Tibial nerve (tissue), 4 donors: ENCODE data around the gene MACROH2A2. TPM values are rescaled to one million over a fixed set of nuclear protein-coding genes. Genes with fewer than 3 reads are reported as not detected.
"Not testable (repeated sequence)": the region's sequence is repeated elsewhere in the genome, so short reads cannot be mapped to it uniquely, and the experiment has no call there.

Experiments used
- DNase-seq, 2 donors: peaks; one replicate each; pipeline ENCODE4 v3.0.0-alpha.2; 2019; ENCODE audit warnings: low spot score in 2 of 2
- H3K27ac ChIP-seq, 4 donors: fragments of 200-600 bp; sonication (generic) in 3 of 4; one replicate each; pipeline ENCODE4 v1.5.1; 2017 to 2019; ENCODE audit warnings: mild to moderate bottlenecking in 1 of 4
- H3K27me3 ChIP-seq, 2 donors: fragments of 200-600 bp; sonication (generic) in 1 of 2; one replicate each; pipeline versions ENCODE4 v1.5.1 to v1.6.0; 2017 to 2019
- H3K36me3 ChIP-seq, 3 donors: fragments of 200-600 bp; sonication (generic); one replicate each; pipeline ENCODE4 v1.5.1; 2018 to 2019
- H3K4me1 ChIP-seq, 4 donors: fragments of 200-600 bp; sonication (generic) in 3 of 4; one replicate each; pipeline ENCODE4 v1.5.1; 2017 to 2019
- H3K4me3 ChIP-seq, 4 donors: fragments of 200-600 bp; sonication (generic) in 3 of 4; one replicate each; pipeline ENCODE4 v1.5.1; 2017 to 2019; ENCODE audit warnings: mild to moderate bottlenecking in 1 of 4, moderate library complexity in 1 of 4
- H3K9me3 ChIP-seq, 4 donors: fragments of 200-600 bp; sonication (generic) in 3 of 4; one replicate each; pipeline ENCODE4 v1.5.1; 2017 to 2019
- CTCF ChIP-seq, 5 experiments: fragments of 200-600 bp in 3 of 5; fragments of 450-650 bp in 2 of 5; sonication (generic) in 3 of 5; IDR thresholded peaks; one replicate each; pipeline ENCODE4 v1.5.1; 2016 to 2019; ENCODE audit warnings: antibody characterized with exemption in 5 of 5, mild to moderate bottlenecking in 3 of 5, moderate library complexity in 2 of 5
- EP300 ChIP-seq, 2 donors: sonication (generic); formaldehyde crosslinking; IDR thresholded peaks; one replicate each; pipeline ENCODE4 v1.6.1; 2017; ENCODE audit warnings: antibody characterized with exemption in 2 of 2, mild to moderate bottlenecking in 1 of 2
- POLR2A ChIP-seq, 2 donors: fragments of 450-650 bp; IDR thresholded peaks; one replicate each; pipeline ENCODE4 v1.6.1; 2017; ENCODE audit warnings: antibody characterized with exemption in 2 of 2, mild to moderate bottlenecking in 2 of 2, moderate library complexity in 2 of 2
- WGBS, 2 donors: methylation state at CpG; one replicate each; pipeline ENCODE4 v1.1.5; 2018; 5-methylcytosine and 5-hydroxymethylcytosine counted together
- total RNA-seq, 4 donors: library from RNA; depleted of rRNA; stranded (reverse); fragments of >200 nt; gene quantifications; one replicate each; pipeline ENCODE4 v1.1.0, GENCODE V29; 2016

The MACROH2A2 gene
- total RNA-seq, 4 donors from 2014 or later = 4.6 to 11.1 (median 8.9) TPM

GRCh38 chr10:70034232-70034631 lies 18.4 kb upstream of the MACROH2A2 start:
- TF ChIP-seq CTCF (IDR thresholded peaks at IDR 0.05) = no peak
- Histone ChIP-seq H3K27me3 (no peaks in the 10 kb centered on the region), H3K9me3 (peaks cover 0 to 28% (median 0%) of the 10 kb centered on the region in 4 donors), H3K36me3 (no peaks in the 10 kb centered on the region), H3K4me1 (no peaks in the 10 kb centered on the region), H3K4me3 (no peak overlapping the region), H3K27ac (no peak overlapping the region)
- DNase-seq = no peak
- 7 to 10% methylated on average over 4 of the region's 4 CpGs for WGBS, 2 donors

- H3K27me3 ChIP-seq = no peaks in the 10 kb centered on the region
- no peaks in the 10 kb centered on the region for H3K36me3 ChIP-seq
- WGBS, 2 donors = 71 to 75% methylated on average over 1 of the region's 1 CpG
- H3K4me1 ChIP-seq = no peaks in the 10 kb centered on the region
- no peak overlapping the region for H3K4me3 ChIP-seq
- TF ChIP-seq CTCF (IDR thresholded peaks at IDR 0.05) (no peak), POLR2A (IDR thresholded peaks at IDR 0.05) (no peak), EP300 (IDR thresholded peaks at IDR 0.05) (no peak)
- H3K27ac ChIP-seq = no peak overlapping the region
- peaks cover 0 to 30% (median 0%) of the 10 kb centered on the region in 4 donors for H3K9me3 ChIP-seq
- no peak for DNase-seq
Observed at GRCh38 chr10:70035531-70035930, 17.1 kb upstream of the MACROH2A2 start.

GRCh38 chr10:70038923-70039322 lies 13.7 kb upstream of the MACROH2A2 start:
- no peak overlapping the region for H3K27ac ChIP-seq
- no peak for TF ChIP-seq CTCF (IDR thresholded peaks at IDR 0.05)
- TF ChIP-seq POLR2A (IDR thresholded peaks at IDR 0.05) = no peak
- no peak for TF ChIP-seq EP300 (IDR thresholded peaks at IDR 0.05)

GRCh38 chr10:70041016-70041415 lies 11.6 kb upstream of the MACROH2A2 start:
- Histone ChIP-seq H3K9me3 (peaks cover 0 to 26% (median 0%) of the 10 kb centered on the region in 4 donors), H3K27ac (no peak overlapping the region), H3K36me3 (no peaks in the 10 kb centered on the region), H3K4me3 (no peak overlapping the region), H3K27me3 (no peaks in the 10 kb centered on the region), H3K4me1 (no peaks in the 10 kb centered on the region)
- no peak for DNase-seq
- TF ChIP-seq POLR2A (IDR thresholded peaks at IDR 0.05) = no peak
- no peak for TF ChIP-seq CTCF (IDR thresholded peaks at IDR 0.05)
- TF ChIP-seq EP300 (IDR thresholded peaks at IDR 0.05) = no peak
- 87 to 91% methylated on average over 2 of the region's 2 CpGs for WGBS, 2 donors

More at GRCh38 chr10:70038923-70039322, 13.7 kb upstream of the MACROH2A2 start:
- H3K4me3 ChIP-seq = no peak overlapping the region
- H3K9me3 ChIP-seq = peaks cover 0 to 26% (median 0%) of the 10 kb centered on the region in 4 donors
- H3K27me3 ChIP-seq = no peaks in the 10 kb centered on the region
- DNase-seq = no peak
- no peaks in the 10 kb centered on the region for H3K36me3 ChIP-seq
- H3K4me1 ChIP-seq = no peaks in the 10 kb centered on the region

GRCh38 chr10:70041739-70042138 lies 10.9 kb upstream of the MACROH2A2 start:
- not testable (repeated sequence) for H3K4me1 ChIP-seq, H3K27me3 ChIP-seq, H3K36me3 ChIP-seq, H3K27ac ChIP-seq, DNase-seq, H3K4me3 ChIP-seq
- WGBS, 2 donors = 51 to 68% methylated on average over 8 of the region's 8 CpGs
- peaks cover 0 to 26% (median 0%) of the 10 kb centered on the region in 4 donors for H3K9me3 ChIP-seq

GRCh38 chr10:70047066-70047465 lies 5.6 kb upstream of the MACROH2A2 start:
- not testable (repeated sequence) for H3K9me3 ChIP-seq, H3K27ac ChIP-seq, H3K4me1 ChIP-seq, H3K4me3 ChIP-seq, DNase-seq, H3K36me3 ChIP-seq
- 95 to 97% methylated on average over 4 of the region's 4 CpGs for WGBS, 2 donors
- H3K27me3 ChIP-seq = peaks cover 0 to 11% of the 10 kb centered on the region in 2 donors
